ENCODE data around the gene XPO6.

DNA sequence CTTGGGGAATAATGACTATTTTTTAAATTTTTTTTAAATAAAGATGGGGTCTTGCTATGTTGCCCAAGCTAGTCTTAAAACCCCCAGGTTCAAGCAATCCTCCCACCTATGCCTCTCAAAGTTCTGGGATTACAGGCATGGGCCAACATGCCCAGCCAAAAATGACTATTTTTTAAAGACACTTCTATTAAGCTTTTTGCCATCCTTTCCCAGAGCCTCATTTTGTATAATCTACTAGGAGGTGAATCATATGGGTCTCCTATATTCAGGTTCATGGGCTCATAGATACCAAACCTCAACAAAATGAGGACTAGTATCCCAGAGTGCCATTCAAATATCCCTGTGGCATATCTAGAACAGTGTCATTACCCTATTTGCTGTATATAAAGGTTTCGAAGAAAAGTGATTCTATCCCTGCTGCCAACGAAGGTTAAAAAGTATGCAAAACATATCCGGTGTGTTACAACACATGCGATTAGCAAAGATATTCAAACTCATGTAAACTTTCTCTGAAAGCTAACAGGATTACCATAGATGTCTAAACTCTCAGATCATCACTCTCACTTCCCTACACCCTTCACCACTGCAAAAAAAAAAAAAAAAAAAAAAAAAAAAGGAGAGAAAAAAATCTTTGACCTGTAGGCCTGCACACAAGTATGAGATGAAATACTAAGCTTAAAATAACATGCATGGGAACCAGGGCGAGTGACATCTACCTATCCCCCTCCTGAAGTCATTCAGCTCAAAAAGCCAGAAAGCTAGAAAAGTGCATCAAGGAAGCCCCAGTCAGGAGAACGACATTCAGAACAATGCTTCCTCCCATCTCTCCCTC is 23.5 kb downstream of the XPO6 start:
- TF ChIP-seq, protein P1, sequence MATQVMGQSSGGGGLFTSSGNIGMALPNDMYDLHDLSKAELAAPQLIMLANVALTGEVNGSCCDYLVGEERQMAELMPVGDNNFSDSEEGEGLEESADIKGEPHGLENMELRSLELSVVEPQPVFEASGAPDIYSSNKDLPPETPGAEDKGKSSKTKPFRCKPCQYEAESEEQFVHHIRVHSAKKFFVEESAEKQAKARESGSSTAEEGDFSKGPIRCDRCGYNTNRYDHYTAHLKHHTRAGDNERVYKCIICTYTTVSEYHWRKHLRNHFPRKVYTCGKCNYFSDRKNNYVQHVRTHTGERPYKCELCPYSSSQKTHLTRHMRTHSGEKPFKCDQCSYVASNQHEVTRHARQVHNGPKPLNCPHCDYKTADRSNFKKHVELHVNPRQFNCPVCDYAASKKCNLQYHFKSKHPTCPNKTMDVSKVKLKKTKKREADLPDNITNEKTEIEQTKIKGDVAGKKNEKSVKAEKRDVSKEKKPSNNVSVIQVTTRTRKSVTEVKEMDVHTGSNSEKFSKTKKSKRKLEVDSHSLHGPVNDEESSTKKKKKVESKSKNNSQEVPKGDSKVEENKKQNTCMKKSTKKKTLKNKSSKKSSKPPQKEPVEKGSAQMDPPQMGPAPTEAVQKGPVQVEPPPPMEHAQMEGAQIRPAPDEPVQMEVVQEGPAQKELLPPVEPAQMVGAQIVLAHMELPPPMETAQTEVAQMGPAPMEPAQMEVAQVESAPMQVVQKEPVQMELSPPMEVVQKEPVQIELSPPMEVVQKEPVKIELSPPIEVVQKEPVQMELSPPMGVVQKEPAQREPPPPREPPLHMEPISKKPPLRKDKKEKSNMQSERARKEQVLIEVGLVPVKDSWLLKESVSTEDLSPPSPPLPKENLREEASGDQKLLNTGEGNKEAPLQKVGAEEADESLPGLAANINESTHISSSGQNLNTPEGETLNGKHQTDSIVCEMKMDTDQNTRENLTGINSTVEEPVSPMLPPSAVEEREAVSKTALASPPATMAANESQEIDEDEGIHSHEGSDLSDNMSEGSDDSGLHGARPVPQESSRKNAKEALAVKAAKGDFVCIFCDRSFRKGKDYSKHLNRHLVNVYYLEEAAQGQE (IDR thresholded peaks at IDR 0.05; ENCODE audit: low read depth): no peak
- TF ChIP-seq EZH2 (IDR thresholded peaks at IDR 0.05): no peak

All from HCT116 (cell line).